Forelimb muscle (tissue), 1 donor: ENCODE measurements around the gene TNFRSF11A. TPM values are rescaled to one million over a fixed set of nuclear protein-coding genes. Genes with fewer than 3 reads are reported as not detected.

Experiments
- DNase-seq: peaks from one replicate; pipeline ENCODE4 v3.0.0-alpha.2; 2013; ENCODE audit warnings: low read depth
- polyA plus RNA-seq: library from polyadenylated mRNA; unstranded; fragments of 120-200 nt; gene quantifications from one replicate; pipeline ENCODE4 v1.2.1, GENCODE V29; 2013; ENCODE audit not compliant: insufficient read length

The TNFRSF11A gene
- polyA plus RNA-seq, 1 donor, result 2.8 TPM

- DNase-seq, result no peak
These were observed 916 bp downstream of the TNFRSF11A start for GRCh38 chr18:62325806-62326645.

DNA sequence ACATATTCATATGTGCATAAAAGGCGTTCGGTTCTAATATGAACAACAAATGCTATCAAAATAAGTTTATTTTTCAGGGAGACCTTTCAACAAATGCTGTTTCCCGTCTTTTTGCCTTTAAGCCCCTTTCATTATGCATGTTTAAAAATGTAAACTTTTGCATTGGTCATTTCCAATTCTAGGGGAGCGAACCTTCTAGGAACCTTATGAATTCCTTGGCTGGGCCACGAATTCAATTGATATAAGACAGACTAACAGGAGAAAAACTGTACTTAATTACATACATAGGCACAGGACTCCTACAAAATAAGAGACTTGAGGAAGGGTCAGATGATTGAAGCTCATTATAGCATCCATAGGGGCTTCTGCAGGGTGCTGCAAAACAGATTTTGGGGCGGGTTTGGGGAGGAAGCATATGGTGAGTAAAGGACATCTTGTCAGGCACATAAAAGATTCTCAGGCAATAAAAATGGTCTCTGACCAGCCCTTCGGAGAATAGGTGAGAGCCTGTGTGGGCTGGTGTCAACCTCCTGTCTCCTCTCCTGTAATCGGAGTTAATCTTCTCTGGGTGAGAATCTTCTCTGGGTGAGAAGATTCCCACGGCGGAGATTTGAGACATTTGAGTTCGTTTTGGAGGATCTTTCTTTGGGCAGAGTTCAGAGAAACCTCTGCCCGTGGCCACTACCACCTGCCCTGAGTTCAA lies 1.7 kb downstream of the TNFRSF11A start:
- DNase-seq, result no peak

GRCh38 chr18:62327977-62328376 lies 2.9 kb downstream of the TNFRSF11A start:
- no peak for DNase-seq

- DNase-seq, result no peak
These were observed 3.7 kb downstream of the TNFRSF11A start for GRCh38 chr18:62328586-62329525.

GRCh38 chr18:62329691-62330454 lies 4.8 kb downstream of the TNFRSF11A start:
- DNase-seq, result no peak

DNA sequence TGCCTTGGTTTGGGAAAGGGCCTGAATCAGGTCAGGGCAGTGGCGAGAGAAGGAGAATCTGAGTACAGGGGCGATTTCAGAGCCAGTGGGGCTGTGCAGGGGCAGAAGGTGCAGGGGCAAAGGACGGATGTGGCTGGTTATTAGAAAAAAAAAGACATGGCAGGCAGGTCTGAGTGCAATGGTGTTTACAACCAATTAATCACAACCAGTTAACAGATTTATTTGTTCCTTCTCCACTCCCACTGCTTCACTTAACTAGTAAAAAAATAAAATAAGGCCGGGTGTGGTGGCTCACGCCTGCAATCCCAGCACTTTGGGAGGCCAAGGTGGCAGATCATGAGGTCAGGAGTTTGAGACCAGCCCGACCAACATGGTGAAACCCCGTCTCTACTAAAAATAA lies 5.5 kb downstream of the TNFRSF11A start:
- DNase-seq, result no peak

DNA sequence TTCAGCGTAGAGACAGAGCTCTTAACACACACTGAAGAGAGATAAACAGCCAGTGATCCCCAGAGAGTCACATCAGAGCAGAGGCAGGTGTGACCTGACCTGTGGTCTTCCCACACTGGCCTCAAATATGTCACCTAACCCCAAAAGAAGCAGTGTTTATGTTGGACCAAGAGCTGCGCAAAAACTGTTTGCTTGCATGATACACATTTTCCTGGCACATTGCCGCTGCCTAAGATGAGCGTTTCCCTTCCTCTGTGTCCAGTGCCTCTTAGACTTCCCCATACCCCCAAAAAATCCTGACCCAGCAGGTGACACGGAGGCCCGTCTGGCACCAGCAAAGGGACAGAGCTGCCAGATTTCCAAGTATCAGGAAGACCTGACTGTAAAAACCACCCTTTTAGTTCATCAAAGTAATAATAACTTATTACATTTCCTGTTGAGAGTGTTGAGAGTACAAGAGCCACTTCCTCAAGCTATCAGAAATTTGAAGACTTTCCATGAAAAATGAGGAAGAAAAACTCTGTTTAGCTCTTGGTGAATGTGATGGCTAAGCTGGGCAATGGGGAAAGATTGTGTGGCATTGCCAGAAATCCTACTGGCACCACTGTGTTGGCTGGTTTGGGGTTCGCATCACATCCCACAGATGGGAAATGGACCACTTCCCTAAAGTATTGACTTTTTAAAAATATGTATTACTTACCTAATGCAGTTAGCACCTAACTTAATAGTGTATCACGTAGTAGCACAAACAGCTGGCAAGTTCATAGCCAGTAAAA lies 6.7 kb downstream of the TNFRSF11A start:
- no peak for DNase-seq

DNA sequence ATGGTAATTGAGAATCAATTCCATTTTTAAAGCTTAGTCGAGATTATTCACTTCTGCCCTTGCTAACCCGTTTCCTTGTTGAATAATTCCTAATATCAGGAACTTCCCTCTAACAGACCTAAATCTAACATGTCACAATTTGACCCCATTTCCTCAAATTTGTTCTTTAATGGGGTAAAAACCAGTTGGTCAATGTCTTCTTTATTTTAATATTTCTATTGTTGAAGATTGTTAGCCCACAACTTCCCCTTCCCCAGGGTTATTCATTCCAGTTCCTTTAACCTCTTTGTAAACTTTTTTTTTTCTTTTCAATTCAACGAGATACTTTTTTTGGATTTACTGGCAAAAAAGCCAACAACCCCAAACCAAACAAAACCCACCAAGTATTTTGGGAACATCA lies 7.3 kb downstream of the TNFRSF11A start:
- DNase-seq, result no peak

DNA sequence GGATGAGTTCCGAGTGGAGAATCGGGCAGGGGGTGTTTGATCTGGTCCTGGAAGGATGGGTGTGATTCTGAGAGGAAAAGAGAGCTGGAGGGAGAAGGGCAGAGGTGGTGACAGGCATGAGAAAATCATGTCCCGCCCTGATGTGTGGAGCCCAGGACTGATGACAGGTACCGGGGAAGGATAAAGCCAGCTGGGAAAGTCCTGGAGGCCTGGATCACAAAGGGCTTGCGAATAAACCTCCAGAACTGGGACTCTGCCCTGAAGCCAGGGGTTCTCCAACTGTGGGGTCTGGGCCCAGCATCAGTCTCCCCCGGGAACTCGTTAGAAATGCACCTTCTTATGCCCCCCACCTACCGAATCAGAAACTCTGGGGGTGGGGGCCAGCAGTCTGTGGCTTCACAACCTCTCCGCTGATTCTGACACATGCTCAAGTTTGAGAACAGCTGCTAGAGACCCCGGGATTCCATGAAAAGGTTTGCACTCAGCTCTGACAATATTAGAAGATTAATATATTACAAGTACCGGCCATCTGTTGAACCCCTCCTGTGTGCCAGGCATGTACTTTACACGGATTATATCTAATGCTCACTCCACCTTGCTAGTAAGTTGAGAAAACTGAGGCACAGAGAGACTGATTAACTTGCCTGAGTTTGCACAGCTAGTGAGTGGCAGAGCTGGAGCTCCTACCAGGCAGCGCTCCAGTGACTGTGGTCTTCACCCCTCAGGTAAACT lies 8.0 kb downstream of the TNFRSF11A start:
- DNase-seq, result no peak

DNA sequence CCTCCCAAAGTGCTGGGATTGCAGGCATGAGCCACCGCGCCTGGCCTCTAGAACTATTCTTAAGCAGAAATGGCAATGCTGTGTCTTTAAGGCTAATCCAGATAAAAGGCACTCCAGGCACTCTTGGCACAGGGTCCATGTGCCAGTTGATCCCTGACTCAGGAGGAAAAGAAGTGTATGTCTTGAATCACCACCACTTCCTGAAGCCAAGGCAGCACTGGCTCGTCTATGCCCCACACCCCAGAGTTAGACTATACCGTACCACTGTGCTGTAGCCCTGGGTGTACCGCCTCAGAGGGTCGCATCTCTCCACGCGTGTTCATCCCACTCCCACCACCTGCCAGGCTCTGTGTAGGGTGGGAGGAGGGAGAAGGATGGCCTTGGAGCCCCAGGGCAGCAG lies 9.0 kb downstream of the TNFRSF11A start:
- DNase-seq, result no peak

DNA sequence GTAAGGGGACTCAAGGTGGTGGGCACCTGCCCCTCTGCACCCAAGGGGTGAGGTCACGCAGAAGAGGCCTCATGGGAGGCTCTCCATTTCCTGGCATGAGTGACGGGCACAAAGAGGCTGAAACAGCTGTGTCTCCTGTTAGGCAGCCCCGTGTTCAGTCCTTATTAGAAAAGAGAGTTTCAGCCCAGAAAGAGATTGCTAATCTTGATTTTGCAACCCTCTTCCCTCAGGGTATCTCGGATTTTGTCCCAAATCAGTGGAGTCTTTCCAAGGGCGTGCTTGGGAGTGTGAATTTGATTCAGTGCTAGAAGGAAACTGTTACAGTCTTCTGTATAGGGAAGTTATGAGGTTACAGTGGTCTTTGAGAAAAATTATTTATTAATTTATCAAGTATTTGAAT lies 10.4 kb downstream of the TNFRSF11A start:
- no peak for DNase-seq

GRCh38 chr18:62336618-62337017 lies 11.5 kb downstream of the TNFRSF11A start:
- no peak for DNase-seq

GRCh38 chr18:62337336-62337735 lies 12.2 kb downstream of the TNFRSF11A start:
- no peak for DNase-seq

- no peak for DNase-seq
These were observed 13.5 kb downstream of the TNFRSF11A start for GRCh38 chr18:62338446-62339105.

GRCh38 chr18:62339106-62339988 lies 14.2 kb downstream of the TNFRSF11A start:
- no peak for DNase-seq

DNA sequence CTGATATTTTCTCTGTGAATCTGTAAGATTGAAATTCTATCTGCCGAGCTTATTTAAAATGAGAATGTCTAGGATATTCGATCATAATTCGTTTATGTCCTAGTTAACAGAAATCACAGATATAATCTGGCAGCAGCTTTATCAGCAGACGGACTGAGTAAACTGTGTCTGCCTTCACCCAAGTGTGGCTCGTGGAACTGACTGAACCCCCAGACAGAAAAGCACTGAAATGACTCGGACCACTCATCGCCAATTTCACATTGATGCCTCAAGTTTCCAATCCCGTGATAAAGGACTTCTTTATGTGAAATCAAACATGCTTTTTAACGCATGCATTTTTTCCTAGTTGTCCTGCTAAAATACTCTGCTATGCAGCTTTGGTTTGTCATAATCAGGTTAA lies 15.9 kb downstream of the TNFRSF11A start:
- DNase-seq, result no peak

GRCh38 chr18:62341473-62341872 lies 16.4 kb downstream of the TNFRSF11A start:
- DNase-seq, result no peak

GRCh38 chr18:62342884-62343283 lies 17.8 kb downstream of the TNFRSF11A start:
- DNase-seq, result no peak
